Subcutaneous adipose tissue (tissue), 4 donors: ENCODE data around the gene EEF1AKMT4. TPM values are rescaled to one million over a fixed set of nuclear protein-coding genes. Genes with fewer than 3 reads are reported as not detected.

ENCODE experiments used
- total RNA-seq, 4 donors: library from RNA; depleted of rRNA; stranded (reverse); fragments of >200 nt; gene quantifications; one replicate each; pipeline ENCODE4 v1.1.0, GENCODE V29; 2016
- TF ChIP-seq, protein P1 (sequence below): fragments of 450-650 bp; IDR thresholded peaks from one replicate; pipeline ENCODE4 v1.5.1; 2016; ENCODE audit warnings: low read depth, mild to moderate bottlenecking, control low read depth, antibody characterized with exemption, moderate library complexity

The EEF1AKMT4 gene
- total RNA-seq, result 1 to 10 TPM; 3.4 to 5.5 (median 4.3) TPM

DNA sequence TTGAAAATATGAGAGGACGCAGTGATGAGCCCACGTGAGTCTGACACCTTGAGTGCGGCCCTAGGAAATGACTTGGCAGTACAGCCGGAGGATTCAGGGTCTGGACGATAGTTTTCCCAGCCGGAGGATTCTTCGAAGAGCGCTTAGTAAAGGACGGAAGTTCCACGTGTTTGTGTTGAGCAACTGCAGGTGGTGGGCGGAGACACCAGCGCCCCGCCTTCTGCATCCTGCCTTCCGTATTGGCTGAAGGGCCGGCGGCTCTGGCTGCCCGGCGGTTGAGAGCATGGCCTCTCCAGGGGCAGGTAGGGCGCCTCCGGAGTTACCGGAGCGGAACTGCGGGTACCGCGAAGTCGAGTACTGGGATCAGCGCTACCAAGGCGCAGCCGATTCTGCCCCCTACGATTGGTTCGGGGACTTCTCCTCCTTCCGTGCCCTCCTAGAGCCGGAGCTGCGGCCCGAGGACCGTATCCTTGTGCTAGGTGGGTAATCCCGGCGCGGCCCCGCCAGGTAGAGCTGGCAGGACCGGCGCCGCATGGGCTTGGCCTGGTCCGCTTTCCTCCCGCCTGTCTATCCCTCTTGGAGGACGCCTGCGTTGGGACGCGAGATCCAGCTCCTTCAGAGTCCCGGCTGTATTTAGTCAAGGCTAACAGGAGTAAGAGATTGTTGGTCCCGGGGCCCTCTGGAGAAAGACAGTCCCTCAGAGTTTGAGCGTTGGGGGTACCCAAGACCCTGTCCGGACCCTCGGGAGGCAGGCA is at the start of gene EEF1AKMT4:
TSS of gene EEF1AKMT4 (plus strand) at position 261 of the 755 bp plus-strand sequence. CDS start at position 284, 23 bp downstream.
- TF ChIP-seq, protein P1, sequence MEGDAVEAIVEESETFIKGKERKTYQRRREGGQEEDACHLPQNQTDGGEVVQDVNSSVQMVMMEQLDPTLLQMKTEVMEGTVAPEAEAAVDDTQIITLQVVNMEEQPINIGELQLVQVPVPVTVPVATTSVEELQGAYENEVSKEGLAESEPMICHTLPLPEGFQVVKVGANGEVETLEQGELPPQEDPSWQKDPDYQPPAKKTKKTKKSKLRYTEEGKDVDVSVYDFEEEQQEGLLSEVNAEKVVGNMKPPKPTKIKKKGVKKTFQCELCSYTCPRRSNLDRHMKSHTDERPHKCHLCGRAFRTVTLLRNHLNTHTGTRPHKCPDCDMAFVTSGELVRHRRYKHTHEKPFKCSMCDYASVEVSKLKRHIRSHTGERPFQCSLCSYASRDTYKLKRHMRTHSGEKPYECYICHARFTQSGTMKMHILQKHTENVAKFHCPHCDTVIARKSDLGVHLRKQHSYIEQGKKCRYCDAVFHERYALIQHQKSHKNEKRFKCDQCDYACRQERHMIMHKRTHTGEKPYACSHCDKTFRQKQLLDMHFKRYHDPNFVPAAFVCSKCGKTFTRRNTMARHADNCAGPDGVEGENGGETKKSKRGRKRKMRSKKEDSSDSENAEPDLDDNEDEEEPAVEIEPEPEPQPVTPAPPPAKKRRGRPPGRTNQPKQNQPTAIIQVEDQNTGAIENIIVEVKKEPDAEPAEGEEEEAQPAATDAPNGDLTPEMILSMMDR, result no peak

DNA sequence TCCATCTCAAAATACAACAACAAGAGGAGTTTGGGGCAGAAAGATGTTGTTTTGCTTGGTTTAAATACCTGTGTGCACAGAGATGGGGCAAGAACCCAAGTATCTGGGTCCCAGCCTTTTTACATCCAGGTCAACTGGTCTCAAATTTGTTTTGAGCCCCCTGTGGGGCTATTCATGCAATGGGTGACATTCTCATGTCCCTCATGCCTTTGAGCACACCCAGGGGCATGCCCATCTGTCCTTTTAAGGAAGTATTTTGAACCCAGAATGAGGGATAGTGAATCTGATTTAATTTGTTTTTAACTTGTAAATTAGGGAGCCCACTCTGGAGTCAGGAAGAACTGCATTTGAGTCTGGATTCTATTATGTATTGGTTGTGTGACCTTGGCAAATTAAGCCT is 48.6 kb upstream of the EEF1AKMT4 start:
- TF ChIP-seq, protein P1, result no peak

DNA sequence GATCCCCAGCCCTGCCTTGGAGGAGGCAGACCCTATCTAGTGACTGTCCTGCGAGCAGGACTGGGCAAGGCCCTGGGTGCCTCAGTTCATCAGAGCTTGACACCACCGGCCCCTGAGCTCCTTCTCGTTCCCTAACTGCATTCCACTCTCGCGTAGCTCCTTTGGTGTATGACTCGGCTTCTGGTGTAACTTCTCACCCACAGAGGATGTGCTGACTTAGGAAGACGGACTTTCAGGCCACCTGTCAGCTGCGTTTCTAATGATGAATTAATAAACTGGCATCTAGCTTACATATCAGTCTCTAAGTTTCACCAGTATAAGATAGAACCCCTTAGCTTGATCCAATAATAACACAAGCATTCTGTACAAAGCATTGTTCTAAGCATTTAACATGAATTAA is 45.9 kb upstream of the EEF1AKMT4 start:
- TF ChIP-seq, protein P1, result no peak

DNA sequence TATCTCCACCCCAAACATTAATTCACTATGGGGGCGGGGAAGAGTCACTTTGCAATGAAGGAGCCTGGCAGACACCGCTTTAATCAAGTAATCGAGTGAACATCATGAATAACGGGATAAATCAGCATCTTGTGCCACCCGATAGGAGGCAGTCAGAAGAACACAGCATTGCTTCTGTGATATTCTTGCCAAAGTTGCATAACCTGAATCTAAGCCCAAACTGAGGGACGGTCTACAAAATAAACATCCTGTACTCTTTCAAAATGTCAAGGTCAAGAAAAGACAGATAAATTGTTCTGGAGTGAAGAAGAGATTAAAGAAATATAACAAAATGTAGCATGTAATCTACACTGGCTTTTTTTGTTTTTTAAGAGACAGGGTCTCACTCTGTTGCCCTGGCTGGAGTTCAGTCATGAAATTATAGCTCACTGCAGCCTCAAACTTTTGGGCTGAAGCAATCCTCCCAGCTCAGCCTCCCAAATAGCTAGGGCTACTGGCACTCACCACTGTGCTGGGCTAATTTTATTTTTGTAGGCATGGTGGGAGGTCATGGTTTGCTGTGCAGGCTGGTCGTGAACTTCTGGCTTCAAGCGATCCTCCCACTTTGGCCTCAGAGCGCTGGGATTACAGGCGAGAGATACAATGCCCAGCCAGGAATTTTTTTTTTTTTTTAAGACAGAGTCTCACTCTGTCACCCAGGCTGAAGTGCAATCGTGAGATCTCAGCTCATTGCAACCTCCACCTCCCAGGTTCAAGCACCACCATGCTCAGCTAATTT is 40.1 kb upstream of the EEF1AKMT4 start:
- TF ChIP-seq, protein P1, result no peak

DNA sequence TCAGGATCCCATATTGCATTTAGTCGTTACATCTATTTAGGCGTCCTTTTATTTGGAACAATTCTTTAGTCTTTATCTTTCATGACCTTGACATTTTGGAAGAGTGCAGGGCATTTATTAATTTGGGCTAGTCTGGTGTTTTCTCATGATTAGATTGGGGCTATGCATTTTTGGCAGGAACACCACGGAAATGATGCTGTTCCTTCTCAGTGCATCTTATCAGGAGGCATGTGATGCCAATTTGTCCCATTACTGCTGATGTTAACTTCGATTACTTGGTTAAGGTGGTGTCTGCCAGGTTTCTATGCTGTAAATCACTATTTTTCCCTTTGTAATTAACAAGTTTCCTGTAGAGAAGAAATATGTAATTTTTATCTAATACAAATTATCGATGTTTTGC is 38.2 kb upstream of the EEF1AKMT4 start:
- TF ChIP-seq, protein P1, result no peak

DNA sequence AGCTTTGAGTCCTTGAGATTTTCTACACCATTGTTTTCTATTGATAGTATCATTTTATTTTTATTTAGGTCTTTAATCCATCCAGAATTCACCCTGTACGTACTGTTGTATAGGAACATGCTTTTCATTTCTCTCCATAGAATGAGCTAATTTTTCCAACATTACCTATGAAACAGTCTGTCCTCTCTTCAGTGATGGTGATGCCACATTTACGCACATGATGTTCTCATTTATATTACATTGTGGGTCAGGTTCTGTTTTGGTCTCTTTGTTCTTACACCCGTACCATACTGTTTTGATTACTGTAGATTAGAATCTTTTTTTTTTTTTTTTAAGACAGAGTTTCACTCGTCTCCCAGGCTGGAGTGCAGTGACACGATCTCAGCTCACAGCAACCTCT is 37.8 kb upstream of the EEF1AKMT4 start:
- TF ChIP-seq, protein P1, result no peak

DNA sequence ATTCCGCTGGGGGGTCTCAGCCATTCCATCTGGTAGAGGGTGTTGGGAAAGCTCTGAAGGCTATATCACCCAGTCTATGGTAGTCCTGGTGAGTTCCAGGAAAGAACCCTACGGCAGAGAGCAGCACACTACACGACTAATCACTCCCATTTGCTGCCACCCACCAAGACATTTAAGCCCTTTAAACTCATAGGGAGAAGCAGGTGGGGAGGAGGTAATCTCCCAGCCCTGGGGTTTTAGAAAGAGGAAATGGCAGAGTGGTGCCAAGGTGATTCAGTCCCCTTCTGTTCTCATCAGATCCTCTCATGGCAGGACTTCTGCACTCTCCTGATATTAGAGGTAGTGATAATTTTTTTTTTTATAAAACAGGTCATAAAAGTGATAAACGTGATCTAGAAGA is 30.7 kb upstream of the EEF1AKMT4 start:
- TF ChIP-seq, protein P1, result no peak
